ENCODE measurements around the gene KLHL40.
"Not testable (repeated sequence)": the region's sequence is repeated elsewhere in the genome, so short reads cannot be mapped to it uniquely, and the experiment has no call there.

KLHL40 gene

DNA sequence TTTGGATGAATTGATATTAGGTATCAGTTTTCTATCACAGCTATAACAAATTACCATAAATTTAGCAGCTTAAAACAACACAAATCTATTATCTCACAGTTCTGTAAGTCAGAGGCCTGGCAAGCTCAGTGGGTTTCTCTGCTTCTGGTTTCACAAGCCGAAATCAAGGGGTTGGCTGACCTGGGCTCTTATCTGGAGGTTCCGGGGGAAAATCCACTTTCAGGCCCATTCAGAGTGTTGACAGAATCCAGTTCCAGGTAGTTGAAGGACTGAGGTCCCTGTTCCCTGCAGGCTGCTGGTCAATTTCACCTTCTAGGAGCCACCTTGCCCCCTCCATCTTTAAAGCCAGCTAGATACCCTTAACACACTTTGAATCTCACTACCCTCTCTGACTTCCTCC, 28.4 kb downstream of the KLHL40 start:
- peaks cover 9 to 23% of the 10 kb centered on the region in 2 donors for H3K27me3 Mint-ChIP-seq
- no peak overlapping the region for H3K4me3 Mint-ChIP-seq
- H3K4me1 Mint-ChIP-seq (ENCODE audit: low read depth in 2 of 2) = no peaks in the 10 kb centered on the region
- H3K9me3 Mint-ChIP-seq = no peaks in the 10 kb centered on the region
- no peak for ATAC-seq (replicated peaks)
- no peak for DNase-seq
- H3K36me3 Mint-ChIP-seq (ENCODE audit: insufficient read depth) = no peaks in the 10 kb centered on the region
- H3K27ac Mint-ChIP-seq = no peak overlapping the region

- Mint-ChIP-seq H3K4me3 (no peak overlapping the region), H3K36me3 (ENCODE audit: insufficient read depth) (no peaks in the 10 kb centered on the region), H3K27me3 (peaks cover 3 to 19% of the 10 kb centered on the region in 2 donors), H3K4me1 (ENCODE audit: low read depth in 2 of 2) (no peaks in the 10 kb centered on the region), H3K9me3 (no peaks in the 10 kb centered on the region), H3K27ac (no peak overlapping the region)
- DNase-seq (no peak), ATAC-seq (replicated peaks) (no peak)
Measured at GRCh38 chr3:42714171-42714852, 29.0 kb downstream of the KLHL40 start.

DNA sequence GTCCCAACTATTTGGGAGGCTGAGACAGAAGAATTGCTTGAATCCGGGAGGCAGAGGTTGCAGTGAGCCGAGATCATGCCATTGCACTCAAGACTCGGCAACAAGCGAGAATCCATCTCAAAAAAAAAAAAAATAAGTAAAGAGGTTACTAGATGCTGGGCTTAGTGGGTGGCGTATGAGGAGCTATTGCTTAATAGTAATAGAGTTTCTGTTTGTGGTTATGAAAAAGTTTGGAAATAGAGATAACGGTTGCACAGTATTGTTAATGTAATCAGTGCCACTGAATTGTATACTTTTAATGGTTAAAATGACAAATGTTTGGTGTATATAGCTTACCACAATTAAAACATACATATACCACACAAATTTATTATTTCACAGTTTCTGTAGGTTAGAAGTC, 32.0 kb downstream of the KLHL40 start:
- peaks cover 0 to 21% of the 10 kb centered on the region in 2 donors for H3K27me3 Mint-ChIP-seq
- no peaks in the 10 kb centered on the region for H3K4me1 Mint-ChIP-seq (ENCODE audit: low read depth in 2 of 2)
- DNase-seq (no peak), ATAC-seq (replicated peaks) (no peak)
- H3K9me3 Mint-ChIP-seq = no peaks in the 10 kb centered on the region
- no peak overlapping the region for H3K4me3 Mint-ChIP-seq
- no peak overlapping the region for H3K27ac Mint-ChIP-seq
- H3K36me3 Mint-ChIP-seq (ENCODE audit: insufficient read depth) = no peaks in the 10 kb centered on the region

GRCh38 chr3:42718338-42718737, 33.0 kb downstream of the KLHL40 start:
- Mint-ChIP-seq H3K36me3 (ENCODE audit: insufficient read depth) (no peaks in the 10 kb centered on the region), H3K27ac (no peak overlapping the region), H3K4me1 (ENCODE audit: low read depth in 2 of 2) (no peaks in the 10 kb centered on the region), H3K4me3 (no peak overlapping the region), H3K27me3 (peaks cover 6 to 24% of the 10 kb centered on the region in 2 donors), H3K9me3 (no peaks in the 10 kb centered on the region)
- DNase-seq (no peak), ATAC-seq (replicated peaks) (no peak)

GRCh38 chr3:42719002-42719401, 33.7 kb downstream of the KLHL40 start:
- H3K36me3 Mint-ChIP-seq (ENCODE audit: insufficient read depth) = no peaks in the 10 kb centered on the region
- no peak overlapping the region for H3K27ac Mint-ChIP-seq
- ATAC-seq (replicated peaks) (no peak), DNase-seq (no peak)
- H3K4me1 Mint-ChIP-seq (ENCODE audit: low read depth in 2 of 2) = no peaks in the 10 kb centered on the region
- H3K27me3 Mint-ChIP-seq = peaks cover 11 to 23% of the 10 kb centered on the region in 2 donors
- H3K4me3 Mint-ChIP-seq = no peak overlapping the region
- no peaks in the 10 kb centered on the region for H3K9me3 Mint-ChIP-seq

- DNase-seq (no peak), ATAC-seq (replicated peaks) (no peak)
- no peak overlapping the region for H3K27ac Mint-ChIP-seq
- no peaks in the 10 kb centered on the region for H3K36me3 Mint-ChIP-seq (ENCODE audit: insufficient read depth)
- no peak overlapping the region for H3K4me3 Mint-ChIP-seq
- H3K27me3 Mint-ChIP-seq = peaks cover 18 to 23% of the 10 kb centered on the region in 2 donors
- no peaks in the 10 kb centered on the region for H3K4me1 Mint-ChIP-seq (ENCODE audit: low read depth in 2 of 2)
- H3K9me3 Mint-ChIP-seq = no peaks in the 10 kb centered on the region
Measured at GRCh38 chr3:42720126-42720525, 34.8 kb downstream of the KLHL40 start.

GRCh38 chr3:42721690-42722089, 36.4 kb downstream of the KLHL40 start:
- DNase-seq = no peak
- Mint-ChIP-seq H3K27me3 (peaks cover 27 to 33% of the 10 kb centered on the region in 2 donors), H3K4me1 (ENCODE audit: low read depth in 2 of 2) (no peaks in the 10 kb centered on the region), H3K27ac (no peak overlapping the region), H3K36me3 (ENCODE audit: insufficient read depth) (no peaks in the 10 kb centered on the region), H3K9me3 (no peaks in the 10 kb centered on the region), H3K4me3 (no peak overlapping the region)
- no peak for ATAC-seq (replicated peaks)

GRCh38 chr3:42722442-42722841, 37.1 kb downstream of the KLHL40 start:
- H3K4me1 Mint-ChIP-seq (ENCODE audit: low read depth in 2 of 2); ATAC-seq (replicated peaks); H3K9me3 Mint-ChIP-seq; DNase-seq; H3K36me3 Mint-ChIP-seq (ENCODE audit: insufficient read depth); H3K27ac Mint-ChIP-seq; H3K4me3 Mint-ChIP-seq: not testable (repeated sequence)
- H3K27me3 Mint-ChIP-seq = peaks cover 27 to 33% of the 10 kb centered on the region in 2 donors

GRCh38 chr3:42723219-42723618, 37.9 kb downstream of the KLHL40 start:
- H3K27ac Mint-ChIP-seq = no peak overlapping the region
- no peaks in the 10 kb centered on the region for H3K9me3 Mint-ChIP-seq
- peaks cover 33 to 34% of the 10 kb centered on the region in 2 donors for H3K27me3 Mint-ChIP-seq
- no peaks in the 10 kb centered on the region for H3K4me1 Mint-ChIP-seq (ENCODE audit: low read depth in 2 of 2)
- no peaks in the 10 kb centered on the region for H3K36me3 Mint-ChIP-seq (ENCODE audit: insufficient read depth)
- ATAC-seq (replicated peaks) (no peak), DNase-seq (no peak)
- no peak overlapping the region for H3K4me3 Mint-ChIP-seq

GRCh38 chr3:42725454-42725853, 40.1 kb downstream of the KLHL40 start:
- no peak overlapping the region for H3K4me3 Mint-ChIP-seq
- no peak overlapping the region for H3K27ac Mint-ChIP-seq
- DNase-seq = no peak
- no peaks in the 10 kb centered on the region for H3K9me3 Mint-ChIP-seq
- no peaks in the 10 kb centered on the region for H3K4me1 Mint-ChIP-seq (ENCODE audit: low read depth in 2 of 2)
- no peak for ATAC-seq (replicated peaks)
- no peaks in the 10 kb centered on the region for H3K36me3 Mint-ChIP-seq (ENCODE audit: insufficient read depth)
- H3K27me3 Mint-ChIP-seq = peaks cover 25 to 41% of the 10 kb centered on the region in 2 donors

DNA sequence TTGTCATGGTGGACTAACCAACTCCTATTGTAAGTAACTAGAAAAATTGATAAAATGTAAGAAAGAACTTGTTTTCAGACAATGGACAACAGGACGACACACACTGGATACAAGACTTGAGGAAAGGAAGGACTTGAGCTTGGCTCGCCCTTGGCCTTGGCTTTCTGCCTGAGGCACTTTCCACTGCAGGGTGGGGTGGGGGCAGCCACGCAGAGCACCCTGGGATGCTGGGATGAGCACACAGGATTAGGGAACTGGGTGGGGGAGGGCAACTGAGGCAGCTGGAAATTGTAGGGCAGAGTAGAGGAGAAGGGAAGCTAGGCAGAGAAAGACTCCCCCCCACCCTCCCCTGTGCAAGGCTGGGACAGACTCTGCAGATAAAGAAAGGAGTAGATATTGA, 42.7 kb downstream of the KLHL40 start:
- Mint-ChIP-seq H3K27me3 (peaks cover 20 to 38% of the 10 kb centered on the region in 2 donors), H3K9me3 (no peaks in the 10 kb centered on the region), H3K4me1 (ENCODE audit: low read depth in 2 of 2) (no peaks in the 10 kb centered on the region), H3K27ac (no peak overlapping the region), H3K36me3 (ENCODE audit: insufficient read depth) (no peaks in the 10 kb centered on the region), H3K4me3 (no peak overlapping the region)
- ATAC-seq (replicated peaks) (no peak), DNase-seq (no peak)

- DNase-seq = no peak
- Mint-ChIP-seq H3K27me3 (peaks cover 16 to 32% of the 10 kb centered on the region in 2 donors), H3K27ac (no peak overlapping the region), H3K4me1 (ENCODE audit: low read depth in 2 of 2) (no peaks in the 10 kb centered on the region), H3K36me3 (ENCODE audit: insufficient read depth) (no peaks in the 10 kb centered on the region), H3K4me3 (no peak overlapping the region), H3K9me3 (no peaks in the 10 kb centered on the region)
- ATAC-seq (replicated peaks) = no peak
Measured at GRCh38 chr3:42728668-42729364, 43.5 kb downstream of the KLHL40 start.

- Mint-ChIP-seq H3K4me1 (ENCODE audit: low read depth in 2 of 2) (no peaks in the 10 kb centered on the region), H3K27me3 (peaks cover 10 to 24% of the 10 kb centered on the region in 2 donors), H3K27ac (no peak overlapping the region), H3K4me3 (no peak overlapping the region), H3K36me3 (ENCODE audit: insufficient read depth) (no peaks in the 10 kb centered on the region), H3K9me3 (no peaks in the 10 kb centered on the region)
- no peak for ATAC-seq (replicated peaks)
- DNase-seq = no peak
Measured at GRCh38 chr3:42729404-42730145, 44.2 kb downstream of the KLHL40 start.

DNA sequence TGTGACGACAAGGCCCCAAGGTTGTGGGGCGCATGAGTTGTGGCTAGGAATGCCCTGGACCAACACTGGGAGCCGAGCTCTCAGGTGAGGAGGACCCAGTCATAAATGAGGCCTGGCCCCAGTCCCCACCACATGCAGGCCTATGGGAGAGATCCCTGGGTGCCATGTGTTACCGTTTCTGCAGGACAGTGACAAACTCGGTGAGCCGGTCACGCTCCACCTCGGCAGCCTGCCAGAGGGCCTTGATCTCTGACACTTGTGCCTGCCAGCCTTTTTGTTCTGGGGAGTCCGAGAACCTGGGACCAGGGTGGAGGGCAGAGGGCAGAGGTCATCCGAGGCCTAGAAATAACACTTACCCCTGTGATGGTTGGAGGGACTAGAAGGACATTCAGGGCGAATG, 45.0 kb downstream of the KLHL40 start:
- H3K27ac Mint-ChIP-seq = no peak overlapping the region
- ATAC-seq (replicated peaks) = no peak
- no peaks in the 10 kb centered on the region for H3K4me1 Mint-ChIP-seq (ENCODE audit: low read depth in 2 of 2)
- H3K36me3 Mint-ChIP-seq (ENCODE audit: insufficient read depth) = no peaks in the 10 kb centered on the region
- no peak for DNase-seq
- H3K4me3 Mint-ChIP-seq = no peak overlapping the region
- no peaks in the 10 kb centered on the region for H3K9me3 Mint-ChIP-seq
- peaks cover 10 to 22% of the 10 kb centered on the region in 2 donors for H3K27me3 Mint-ChIP-seq

Data from effector memory CD8-positive, alpha-beta T cell (primary cell).